Esophagus muscularis mucosa (tissue), 4 donors: ENCODE results near the gene APMAP.

ENCODE experiments used
- EP300 ChIP-seq: sonication (generic); formaldehyde crosslinking; IDR thresholded peaks from one replicate; pipeline ENCODE4 v1.6.1; 2017; ENCODE audit warnings: antibody characterized with exemption
- POLR2A ChIP-seq: fragments of 450-650 bp; IDR thresholded peaks from one replicate; pipeline ENCODE4 v1.6.1; 2017; ENCODE audit warnings: antibody characterized with exemption, moderate library complexity, mild to moderate bottlenecking, low read depth
- TF ChIP-seq, protein P1 (sequence below), 3 experiments: fragments of 200-600 bp in 2 of 3; fragments of 450-650 bp in 1 of 3; sonication (generic) in 2 of 3; IDR thresholded peaks; one replicate each; pipeline ENCODE4 v1.5.1; 2017 to 2019; ENCODE audit warnings: antibody characterized with exemption in 3 of 3, mild to moderate bottlenecking in 2 of 3, moderate library complexity in 1 of 3

DNA sequence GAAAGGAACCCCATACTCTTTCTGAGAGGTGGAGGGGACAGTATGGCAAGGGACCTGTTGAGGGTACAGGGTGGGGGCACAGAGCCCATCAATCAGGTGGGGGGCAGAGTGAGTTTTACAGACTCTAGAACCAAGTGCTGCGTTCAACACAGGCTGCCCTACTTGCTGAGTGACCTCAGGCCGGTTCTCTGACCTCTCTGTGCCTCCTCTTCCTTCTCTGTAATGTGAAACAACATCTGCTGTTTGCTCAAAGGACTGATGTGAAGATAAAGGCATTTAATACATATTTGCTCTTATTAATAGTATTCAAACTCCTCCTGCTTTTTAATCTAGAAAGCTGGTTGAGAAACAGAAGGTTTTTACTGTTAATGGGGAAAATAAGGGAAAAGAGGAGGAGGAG is 25.9 kb upstream of the APMAP start:
- TF ChIP-seq, protein P1, sequence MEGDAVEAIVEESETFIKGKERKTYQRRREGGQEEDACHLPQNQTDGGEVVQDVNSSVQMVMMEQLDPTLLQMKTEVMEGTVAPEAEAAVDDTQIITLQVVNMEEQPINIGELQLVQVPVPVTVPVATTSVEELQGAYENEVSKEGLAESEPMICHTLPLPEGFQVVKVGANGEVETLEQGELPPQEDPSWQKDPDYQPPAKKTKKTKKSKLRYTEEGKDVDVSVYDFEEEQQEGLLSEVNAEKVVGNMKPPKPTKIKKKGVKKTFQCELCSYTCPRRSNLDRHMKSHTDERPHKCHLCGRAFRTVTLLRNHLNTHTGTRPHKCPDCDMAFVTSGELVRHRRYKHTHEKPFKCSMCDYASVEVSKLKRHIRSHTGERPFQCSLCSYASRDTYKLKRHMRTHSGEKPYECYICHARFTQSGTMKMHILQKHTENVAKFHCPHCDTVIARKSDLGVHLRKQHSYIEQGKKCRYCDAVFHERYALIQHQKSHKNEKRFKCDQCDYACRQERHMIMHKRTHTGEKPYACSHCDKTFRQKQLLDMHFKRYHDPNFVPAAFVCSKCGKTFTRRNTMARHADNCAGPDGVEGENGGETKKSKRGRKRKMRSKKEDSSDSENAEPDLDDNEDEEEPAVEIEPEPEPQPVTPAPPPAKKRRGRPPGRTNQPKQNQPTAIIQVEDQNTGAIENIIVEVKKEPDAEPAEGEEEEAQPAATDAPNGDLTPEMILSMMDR (IDR thresholded peaks at IDR 0.05): no peak
- TF ChIP-seq POLR2A (no peak), EP300 (no peak)
